ENCODE results near the gene ASB9. TPM values are rescaled to one million over a fixed set of nuclear protein-coding genes. Genes with fewer than 3 reads are reported as not detected.

The ASB9 gene
- total and polyA plus RNA-seq, 9 of the 15 experiments (the other 6 are each of a cell fraction or from before 2014, with no cell fraction given) = 0.27 to 1.7 (median 0.96) TPM

GRCh38 chrX:15292861-15293260 is 23.0 kb upstream of the ASB9 start:
- Histone ChIP-seq H3K27ac (ENCODE audit: extremely low read depth, low read depth, low read length) (no peak overlapping the region), H2AFZ (ENCODE audit: low read depth, low read length) (no peak overlapping the region), H3K9me1 (ENCODE audit: control insufficient read depth, insufficient read depth, low read length) (no peaks in the 10 kb centered on the region), H3K4me3 (no peak overlapping the region), H4K20me1 (replicated peaks; ENCODE audit: control insufficient read depth, insufficient read depth, low read length) (no peaks in the 10 kb centered on the region), H3K27me3 (ENCODE audit: control insufficient read depth in 2 of 2, insufficient read depth in 2 of 2, low read length in 2 of 2) (peaks cover 2% of the 10 kb centered on the region in 2 experiments; a peak in 4 of 5 replicates), H3K4me2 (ENCODE audit: insufficient read depth, low read length) (no peak overlapping the region), H3K79me2 (ENCODE audit: control insufficient read depth, insufficient read depth, low read length) (no peaks in the 10 kb centered on the region), H3K9me3 (replicated peaks; ENCODE audit: control insufficient read depth, insufficient read depth, low read depth, low read length) (no peaks in the 10 kb centered on the region), H3K36me3 (ENCODE audit: control insufficient read depth, insufficient read depth, low read length) (no peaks in the 10 kb centered on the region), H3K9ac (ENCODE audit: insufficient read depth in 1 of 2, low read depth in 2 of 2, low read length in 2 of 2) (no peak overlapping the region), H3K4me1 (replicated peaks in 1 of 2; ENCODE audit: control insufficient read depth in 2 of 2, insufficient read depth in 2 of 2, low read length in 2 of 2) (no peaks in the 10 kb centered on the region)
- BruUV-seq (replicated peaks) = no TSS peak
- WGBS (ENCODE audit: insufficient coverage, low coverage, missing lambda C conversion rate) = 3% methylated on average over 3 of the region's 3 CpGs
- ChIA-PET POLR2A (no interaction called here), CTCF (ENCODE audit: low intra/inter-chr PET ratio) (no interaction called here)
- in situ Hi-C loops (cut with MboI) = no loop called here
- no peak for DNase-seq (ENCODE audit: extremely low read depth in 1 of 4, low spot score in 3 of 4)
- no peak for FAIRE-seq
- intact Hi-C loops (cut with micrococcal nuclease) = no loop called here
- no peak for ATAC-seq
- TF ChIP-seq DNMT1 (IDR thresholded peaks at IDR 0.05) = no peak
- TF ChIP-seq ADNP (tag; IDR thresholded peaks at IDR 0.05) = no peak
- TF ChIP-seq KLF13 (tag; IDR thresholded peaks at IDR 0.05; ENCODE audit: borderline replicate concordance, low read depth) = no peak
- TF ChIP-seq SFPQ (IDR thresholded peaks at IDR 0.05; ENCODE audit: low read depth, low read length) = no peak
- TF ChIP-seq, protein P1, sequence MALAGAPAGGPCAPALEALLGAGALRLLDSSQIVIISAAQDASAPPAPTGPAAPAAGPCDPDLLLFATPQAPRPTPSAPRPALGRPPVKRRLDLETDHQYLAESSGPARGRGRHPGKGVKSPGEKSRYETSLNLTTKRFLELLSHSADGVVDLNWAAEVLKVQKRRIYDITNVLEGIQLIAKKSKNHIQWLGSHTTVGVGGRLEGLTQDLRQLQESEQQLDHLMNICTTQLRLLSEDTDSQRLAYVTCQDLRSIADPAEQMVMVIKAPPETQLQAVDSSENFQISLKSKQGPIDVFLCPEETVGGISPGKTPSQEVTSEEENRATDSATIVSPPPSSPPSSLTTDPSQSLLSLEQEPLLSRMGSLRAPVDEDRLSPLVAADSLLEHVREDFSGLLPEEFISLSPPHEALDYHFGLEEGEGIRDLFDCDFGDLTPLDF (CRISPR knock-in tag; IDR thresholded peaks at IDR 0.05) = no peak
- TF ChIP-seq IFI16 (CRISPR knock-in tag; IDR thresholded peaks at IDR 0.05) = no peak
- no peak for TF ChIP-seq NFIC (IDR thresholded peaks at IDR 0.05)
- TF ChIP-seq ZC3H11A (IDR thresholded peaks at IDR 0.05; ENCODE audit: low read depth, low read length) = no peak
- TF ChIP-seq NUFIP1 (IDR thresholded peaks at IDR 0.05; ENCODE audit: partially characterized antibody) = no peak
- TF ChIP-seq, protein P2, sequence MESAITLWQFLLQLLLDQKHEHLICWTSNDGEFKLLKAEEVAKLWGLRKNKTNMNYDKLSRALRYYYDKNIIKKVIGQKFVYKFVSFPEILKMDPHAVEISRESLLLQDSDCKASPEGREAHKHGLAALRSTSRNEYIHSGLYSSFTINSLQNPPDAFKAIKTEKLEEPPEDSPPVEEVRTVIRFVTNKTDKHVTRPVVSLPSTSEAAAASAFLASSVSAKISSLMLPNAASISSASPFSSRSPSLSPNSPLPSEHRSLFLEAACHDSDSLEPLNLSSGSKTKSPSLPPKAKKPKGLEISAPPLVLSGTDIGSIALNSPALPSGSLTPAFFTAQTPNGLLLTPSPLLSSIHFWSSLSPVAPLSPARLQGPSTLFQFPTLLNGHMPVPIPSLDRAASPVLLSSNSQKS (CRISPR knock-in tag; IDR thresholded peaks at IDR 0.05) = no peak
- TF ChIP-seq MBD1 (CRISPR knock-in tag; IDR thresholded peaks at IDR 0.05) = no peak
- no peak for TF ChIP-seq TCFL5 (CRISPR knock-in tag; conservative IDR thresholded peaks at IDR 0.05)
- TF ChIP-seq CHD1 (IDR thresholded peaks at IDR 0.05; ENCODE audit: low read length) = no peak
- TF ChIP-seq ZNF785 (CRISPR knock-in tag; IDR thresholded peaks at IDR 0.05) = no peak
- TF ChIP-seq RBM14 (IDR thresholded peaks at IDR 0.05; ENCODE audit: borderline replicate concordance, insufficient read depth, low read depth, low read length) = no peak

Measured in K562 (cell line).